GM18519 (cell line): ENCODE data around the gene GSTO1.
"Not testable (repeated sequence)": the region's sequence is repeated elsewhere in the genome, so short reads cannot be mapped to it uniquely, and the experiment has no call there.

Experiments
- ATAC-seq: cut with Tn5 transposase; IDR thresholded peaks from one replicate; pipeline ENCODE4 v1.9.1; 2021; ENCODE audit warnings: mild to moderate bottlenecking, moderate library complexity; ENCODE audit not compliant: unreplicated experiment, low FRiP score

The GSTO1 gene

GRCh38 chr10:104254493-104255310 lies at the start of gene GSTO1:
TSS of gene GSTO1 (plus strand) at chr10:104254892. CDS start at chr10:104254929, 37 bp downstream.
- ATAC-seq, result peak; percentile 45

- no peak for ATAC-seq
Observed at GRCh38 chr10:104208730-104209129, 46.0 kb upstream of the GSTO1 start.

- no peak for ATAC-seq
Observed at GRCh38 chr10:104209575-104210198, 45.0 kb upstream of the GSTO1 start.

- ATAC-seq, result no peak
Observed at GRCh38 chr10:104216631-104217030, 38.1 kb upstream of the GSTO1 start.

GRCh38 chr10:104218751-104219150 lies 35.9 kb upstream of the GSTO1 start:
- ATAC-seq, result no peak

- ATAC-seq, result no peak
Observed at GRCh38 chr10:104220522-104220921, 34.2 kb upstream of the GSTO1 start.

- ATAC-seq, result no peak
Observed at GRCh38 chr10:104223304-104223703, 31.4 kb upstream of the GSTO1 start.

GRCh38 chr10:104230490-104230889 lies 24.2 kb upstream of the GSTO1 start:
- ATAC-seq, result no peak

GRCh38 chr10:104231784-104232612 lies 22.7 kb upstream of the GSTO1 start, which contains the start of gene CFAP43:
TSS of gene CFAP43 (minus strand) at chr10:104232364. CDS start at chr10:104232246, 118 bp downstream.
- peak; percentile 100 for ATAC-seq

- no peak for ATAC-seq
Observed at GRCh38 chr10:104232613-104233102, 22.0 kb upstream of the GSTO1 start.

GRCh38 chr10:104233817-104234216 lies 20.9 kb upstream of the GSTO1 start:
- ATAC-seq, result no peak

- no peak for ATAC-seq
Observed at GRCh38 chr10:104234934-104235333, 19.8 kb upstream of the GSTO1 start.

GRCh38 chr10:104235801-104236200 lies 18.9 kb upstream of the GSTO1 start:
- no peak for ATAC-seq

GRCh38 chr10:104240078-104240477 lies 14.6 kb upstream of the GSTO1 start:
- ATAC-seq, result no peak

- no peak for ATAC-seq
Observed at GRCh38 chr10:104242545-104242944, 12.1 kb upstream of the GSTO1 start.

GRCh38 chr10:104243009-104243408 lies 11.7 kb upstream of the GSTO1 start:
- not testable (repeated sequence) for ATAC-seq

GRCh38 chr10:104243512-104243911 lies 11.2 kb upstream of the GSTO1 start:
- ATAC-seq, result no peak

GRCh38 chr10:104245066-104245632 lies 9.5 kb upstream of the GSTO1 start:
- no peak for ATAC-seq

- no peak for ATAC-seq
Observed at GRCh38 chr10:104246976-104247375, 7.7 kb upstream of the GSTO1 start.

- ATAC-seq, result no peak
Observed at GRCh38 chr10:104247513-104248146, 7.1 kb upstream of the GSTO1 start.
